ENCODE results near the gene CRYZL1.
"Not testable (repeated sequence)": the region's sequence is repeated elsewhere in the genome, so short reads cannot be mapped to it uniquely, and the experiment has no call there.

Gene CRYZL1

DNA sequence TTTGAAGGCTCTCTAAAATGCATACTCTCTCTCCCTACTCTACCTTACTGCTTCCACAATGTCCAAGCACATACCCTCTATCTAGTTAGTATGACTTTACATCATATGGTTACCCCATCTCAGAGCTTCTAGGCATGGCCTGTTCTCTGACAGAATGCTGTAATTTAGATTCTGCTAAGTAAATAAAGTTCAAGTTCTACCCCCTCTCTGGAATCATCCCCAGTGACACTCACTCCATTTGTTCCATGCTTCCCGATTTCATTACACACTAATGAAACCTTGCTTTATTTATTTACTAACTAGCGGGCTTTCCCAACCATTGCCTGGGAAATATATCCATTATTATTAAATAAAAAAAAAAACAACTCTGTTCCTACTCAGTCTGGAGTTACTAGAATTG, 7.3 kb downstream of the CRYZL1 start:
- Mint-ChIP-seq H3K27me3 (no peaks in the 10 kb centered on the region), H3K9me3 (no peaks in the 10 kb centered on the region), H3K4me3 (no peak overlapping the region), H3K27ac (no peak overlapping the region), H3K36me3 (peaks cover 12 to 21% of the 10 kb centered on the region in 2 donors), H3K4me1 (peaks cover 5% of the 10 kb centered on the region in 2 donors)
- ATAC-seq (replicated peaks) = no peak
- DNase-seq = no peak

DNA sequence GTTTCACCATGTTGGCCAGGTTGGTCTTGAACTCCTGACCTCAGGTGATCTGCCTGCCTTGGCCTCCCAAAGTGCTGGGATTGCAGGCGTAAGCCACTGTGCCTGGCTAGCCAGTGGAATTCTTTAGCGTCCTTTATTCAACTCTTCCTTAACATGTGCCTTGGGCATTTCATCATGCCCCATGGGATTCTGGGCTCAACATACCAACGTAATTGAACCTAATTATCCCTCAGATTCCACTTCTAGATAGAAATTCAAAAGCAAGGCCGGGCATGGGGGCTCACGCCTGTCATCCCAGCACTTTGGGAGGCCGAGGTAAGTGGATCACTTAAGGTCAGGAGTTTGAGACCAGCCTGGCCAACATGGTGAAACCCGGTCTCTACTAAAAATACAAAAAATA, 15.4 kb downstream of the CRYZL1 start:
- DNase-seq, H3K4me1 Mint-ChIP-seq: not testable (repeated sequence)

DNA sequence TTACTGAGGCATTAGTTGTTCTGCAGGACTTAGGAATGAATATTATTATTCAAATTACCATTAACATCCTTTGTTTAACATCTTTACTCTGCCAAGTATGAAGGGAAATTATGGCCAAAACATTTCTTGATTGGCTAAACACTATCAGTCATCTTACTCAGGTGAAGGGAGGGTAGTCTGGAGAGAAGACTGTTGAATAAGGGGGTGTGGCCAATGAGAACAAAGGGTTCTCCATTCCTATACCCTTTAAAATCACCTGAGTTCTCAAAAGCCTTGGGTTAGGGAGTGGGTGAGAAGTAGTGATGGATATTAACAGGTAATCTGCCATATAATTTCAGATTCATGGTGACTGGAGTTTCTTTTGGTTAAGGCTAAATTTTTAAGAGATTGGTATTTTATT, 19.3 kb downstream of the CRYZL1 start:
- Mint-ChIP-seq H3K27me3 (no peaks in the 10 kb centered on the region), H3K4me1 (peaks cover 3 to 6% of the 10 kb centered on the region in 2 donors), H3K36me3 (peaks cover 13 to 32% of the 10 kb centered on the region in 2 donors), H3K4me3 (no peak overlapping the region), H3K9me3 (peaks cover 5 to 7% of the 10 kb centered on the region in 2 donors), H3K27ac (no peak overlapping the region)
- DNase-seq (no peak), ATAC-seq (replicated peaks) (no peak)

More for the DNA sequence above, 15.4 kb downstream of the CRYZL1 start:
- not testable (repeated sequence) for H3K27me3 Mint-ChIP-seq; ATAC-seq (replicated peaks); H3K9me3 Mint-ChIP-seq; H3K4me3 Mint-ChIP-seq; H3K27ac Mint-ChIP-seq
- peaks cover 9 to 18% of the 10 kb centered on the region in 2 donors for H3K36me3 Mint-ChIP-seq

DNA sequence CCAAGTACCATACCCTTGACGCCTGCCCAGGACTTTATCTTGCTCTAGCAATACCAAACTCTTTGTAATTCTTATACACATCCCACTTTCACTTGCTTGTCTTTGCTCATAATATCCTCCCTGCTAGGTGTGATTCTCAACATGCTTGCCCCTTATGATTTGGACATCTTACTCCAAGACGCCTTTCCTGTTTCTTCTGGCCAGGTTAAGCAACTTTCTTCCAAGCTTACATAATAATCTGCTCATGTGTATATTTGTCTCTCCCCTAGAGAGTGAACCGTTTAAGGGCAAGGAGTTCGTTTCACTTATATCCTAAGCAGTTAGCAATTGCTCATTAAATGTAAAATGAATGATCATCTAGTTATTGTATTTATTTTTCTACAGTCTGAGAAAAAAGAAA, 21.8 kb downstream of the CRYZL1 start:
- H3K36me3 Mint-ChIP-seq = peaks cover 18 to 48% of the 10 kb centered on the region in 2 donors
- peaks cover 5 to 7% of the 10 kb centered on the region in 2 donors for H3K9me3 Mint-ChIP-seq
- peaks cover 3 to 7% of the 10 kb centered on the region in 2 donors for H3K4me1 Mint-ChIP-seq
- no peak overlapping the region for H3K27ac Mint-ChIP-seq
- H3K27me3 Mint-ChIP-seq = no peaks in the 10 kb centered on the region
- H3K4me3 Mint-ChIP-seq = no peak overlapping the region
- DNase-seq (no peak), ATAC-seq (replicated peaks) (no peak)

DNA sequence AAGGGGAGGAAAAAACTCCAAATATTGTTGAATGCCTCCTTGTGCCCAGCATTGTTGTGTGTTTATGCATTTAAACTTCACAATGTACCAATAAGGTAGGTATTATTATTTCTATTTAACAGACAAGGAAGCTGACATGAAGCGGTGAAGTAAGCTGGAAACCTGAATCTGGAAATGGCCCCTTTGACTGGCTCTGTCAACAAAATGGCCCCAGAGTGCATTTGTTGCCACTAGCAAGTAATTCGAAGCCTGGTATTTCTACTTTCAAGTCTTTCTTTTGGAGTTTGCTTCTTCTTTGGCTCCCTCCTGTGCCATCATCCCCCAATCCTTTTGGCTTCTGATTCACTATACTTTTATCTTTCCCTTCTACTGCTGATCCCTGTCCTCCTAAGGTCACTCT, 23.1 kb downstream of the CRYZL1 start:
- no peaks in the 10 kb centered on the region for H3K27me3 Mint-ChIP-seq
- H3K9me3 Mint-ChIP-seq = peaks cover 5 to 7% of the 10 kb centered on the region in 2 donors
- no peak overlapping the region for H3K27ac Mint-ChIP-seq
- H3K4me1 Mint-ChIP-seq = peaks cover 3 to 7% of the 10 kb centered on the region in 2 donors
- DNase-seq = no peak
- ATAC-seq (replicated peaks) = no peak
- H3K36me3 Mint-ChIP-seq = peaks cover 17 to 51% of the 10 kb centered on the region in 2 donors
- H3K4me3 Mint-ChIP-seq = no peak overlapping the region

DNA sequence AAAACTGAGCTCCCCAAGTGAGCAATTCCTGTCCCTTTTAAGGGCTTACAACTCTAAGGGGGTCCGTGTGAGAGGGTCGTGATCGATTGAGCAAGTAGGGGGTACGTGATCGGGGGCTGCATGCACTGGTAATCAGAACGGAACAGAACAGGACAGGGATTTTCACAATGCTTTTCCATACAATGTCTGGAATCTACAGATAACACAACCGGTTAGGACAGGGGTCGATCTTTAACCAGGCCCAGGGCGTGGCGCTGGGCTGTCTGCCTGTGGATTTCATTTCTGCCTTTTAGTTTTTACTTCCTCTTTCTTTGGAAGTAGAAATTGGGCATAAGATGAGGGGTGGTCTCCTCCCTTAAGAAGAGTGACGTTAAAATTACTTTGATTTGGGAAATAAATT, 24.0 kb downstream of the CRYZL1 start:
- ATAC-seq (replicated peaks); H3K9me3 Mint-ChIP-seq; DNase-seq; H3K27me3 Mint-ChIP-seq; H3K4me3 Mint-ChIP-seq; H3K4me1 Mint-ChIP-seq; H3K27ac Mint-ChIP-seq: not testable (repeated sequence)
- peaks cover 18 to 53% of the 10 kb centered on the region in 2 donors for H3K36me3 Mint-ChIP-seq

DNA sequence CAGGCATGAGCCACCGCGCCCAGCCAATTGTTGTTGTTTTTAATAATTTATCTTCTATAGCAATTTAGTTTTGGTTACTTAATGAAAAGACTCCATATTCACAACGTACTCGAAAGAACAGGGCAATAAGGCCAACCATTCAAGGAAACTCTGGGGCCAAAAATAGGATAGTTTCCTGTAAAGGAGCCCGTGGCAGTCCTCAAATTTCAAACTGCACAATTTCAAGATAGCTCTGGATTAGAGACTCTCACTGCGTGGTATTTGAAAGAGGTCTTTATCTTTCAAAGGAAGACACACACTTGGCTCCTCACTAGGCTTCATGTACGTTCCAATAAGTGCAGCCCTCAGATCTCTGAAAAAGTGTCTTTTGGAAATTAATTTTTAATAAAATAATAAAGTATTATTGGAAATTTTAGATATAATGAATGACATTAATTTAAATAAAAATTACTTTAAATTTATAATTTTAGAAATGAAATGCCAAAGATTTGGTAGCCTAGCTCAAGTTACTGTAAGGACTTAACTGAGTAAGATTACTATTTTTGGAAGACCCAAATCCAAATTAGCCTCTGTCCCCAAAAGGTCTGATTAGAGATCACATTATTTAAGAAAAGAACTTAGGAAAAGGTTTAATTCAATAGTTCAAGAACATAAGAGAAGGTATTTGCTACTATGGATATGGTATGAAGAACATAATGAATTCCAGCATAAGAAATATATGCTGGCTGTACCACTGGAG, 30.4 kb downstream of the CRYZL1 start:
- H3K27ac Mint-ChIP-seq = no peak overlapping the region
- no peaks in the 10 kb centered on the region for H3K27me3 Mint-ChIP-seq
- ATAC-seq (replicated peaks) = no peak
- H3K4me3 Mint-ChIP-seq = no peak overlapping the region
- no peak for DNase-seq
- peaks cover 8 to 16% of the 10 kb centered on the region in 2 donors for H3K36me3 Mint-ChIP-seq
- no peaks in the 10 kb centered on the region for H3K4me1 Mint-ChIP-seq
- no peaks in the 10 kb centered on the region for H3K9me3 Mint-ChIP-seq

DNA sequence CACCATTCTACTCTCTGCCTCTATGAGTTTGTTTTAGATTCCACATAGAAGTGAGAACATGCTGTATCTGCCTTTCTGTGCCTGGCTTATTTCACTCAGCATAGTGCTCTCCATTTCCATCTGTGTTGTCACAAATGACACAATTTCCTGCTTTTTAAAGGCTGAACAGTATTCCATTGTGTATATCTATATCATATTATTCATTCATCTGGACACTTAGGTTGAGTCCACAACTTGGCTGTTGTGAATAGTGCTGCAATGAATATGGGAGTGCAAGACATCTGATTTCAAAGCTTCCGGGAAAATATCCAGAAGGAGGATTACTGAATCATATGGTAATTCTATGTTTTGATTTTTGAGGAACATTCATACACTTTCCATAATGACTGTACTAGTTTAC, 33.0 kb downstream of the CRYZL1 start:
- Mint-ChIP-seq H3K27me3 (no peaks in the 10 kb centered on the region), H3K36me3 (peaks cover 6 to 8% of the 10 kb centered on the region in 2 donors), H3K4me1 (no peaks in the 10 kb centered on the region), H3K9me3 (no peaks in the 10 kb centered on the region), H3K27ac (no peak overlapping the region), H3K4me3 (no peak overlapping the region)
- no peak for ATAC-seq (replicated peaks)
- no peak for DNase-seq

DNA sequence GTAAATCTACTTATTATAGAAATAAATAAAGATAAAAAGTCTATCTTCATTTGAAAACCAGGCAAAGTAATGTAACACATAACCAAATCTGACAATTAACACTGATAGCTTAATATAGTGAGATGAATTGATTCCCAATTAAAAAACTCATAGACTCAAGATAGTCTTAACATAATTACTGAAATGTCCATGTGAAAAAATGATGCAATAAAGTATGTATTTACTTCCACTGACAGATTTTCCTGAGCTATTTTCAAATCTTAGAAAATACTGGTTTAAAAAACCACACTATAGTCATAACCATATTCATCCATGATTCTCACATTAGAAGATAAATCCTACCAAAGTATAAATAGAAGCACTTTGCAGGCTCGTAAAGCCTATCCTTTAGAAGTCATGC, 43.5 kb downstream of the CRYZL1 start:
- peaks cover 8 to 30% of the 10 kb centered on the region in 2 donors for H3K36me3 Mint-ChIP-seq
- ATAC-seq (replicated peaks) (no peak), DNase-seq (no peak)
- H3K9me3 Mint-ChIP-seq = no peaks in the 10 kb centered on the region
- no peaks in the 10 kb centered on the region for H3K4me1 Mint-ChIP-seq
- H3K27me3 Mint-ChIP-seq = no peaks in the 10 kb centered on the region
- no peak overlapping the region for H3K27ac Mint-ChIP-seq
- no peak overlapping the region for H3K4me3 Mint-ChIP-seq

DNA sequence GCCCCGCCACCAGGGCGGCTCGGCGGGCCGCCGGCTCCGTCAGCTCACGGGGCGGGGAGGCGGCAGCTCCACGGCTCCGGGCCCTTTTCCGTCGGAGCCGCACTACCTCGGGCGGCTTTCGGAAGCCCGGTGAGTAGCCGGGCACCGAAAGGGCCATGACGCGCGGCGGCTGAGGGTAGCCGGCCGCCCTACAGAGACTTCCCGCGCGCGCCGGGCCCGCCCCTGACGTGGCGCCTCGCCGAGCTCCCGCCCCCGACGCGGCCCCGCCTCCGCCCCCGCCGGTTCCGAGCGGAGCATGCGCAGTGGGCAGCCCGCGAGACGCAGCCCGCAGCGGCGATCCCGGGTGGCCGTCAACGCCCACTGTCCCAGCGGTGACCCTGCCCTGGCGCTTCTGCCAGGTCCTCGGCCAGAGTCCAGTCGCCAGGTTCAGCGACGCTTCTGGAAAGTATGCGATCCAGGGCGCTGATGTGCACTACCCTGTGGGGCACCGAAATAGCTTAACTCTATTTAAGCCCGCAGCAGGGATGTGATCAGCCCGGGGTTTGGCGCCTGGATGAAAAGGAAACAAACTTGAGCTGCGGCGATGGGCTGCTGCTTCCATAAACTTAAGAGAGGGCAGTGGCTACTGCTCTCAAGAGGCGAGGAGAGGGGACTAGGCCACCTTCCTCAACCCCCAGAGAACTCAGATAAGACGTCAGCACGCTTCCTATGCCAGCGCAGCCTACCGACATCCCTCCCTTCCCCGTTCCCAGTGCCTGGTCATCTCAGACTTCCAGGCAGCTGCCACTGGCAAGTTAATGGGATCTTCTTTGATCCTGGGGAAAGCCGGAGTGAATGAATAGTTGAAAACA, 52.8 kb downstream of the CRYZL1 start, which contains the start of gene DONSON:
Gene DONSON, minus strand, starts transcription at position 200 of the 851 bp plus-strand sequence. Its CDS starts 43 bp downstream, at position 157.
- H3K4me3 Mint-ChIP-seq = peak within 1 kb of the TSS; percentile 95 to 99
- ATAC-seq (replicated peaks) (peak; percentile 95 to 97), DNase-seq (peak; percentile 82)
- peak within 1 kb of the TSS; percentile 89 for H3K27ac Mint-ChIP-seq
- H3K4me1 Mint-ChIP-seq = peaks cover 5 to 11% of the 10 kb centered on the region in 2 donors
- H3K27me3 Mint-ChIP-seq = peaks cover 0 to 3% of the 10 kb centered on the region in 2 donors
- peaks cover 2 to 6% of the 10 kb centered on the region in 2 donors for H3K36me3 Mint-ChIP-seq
- no peaks in the 10 kb centered on the region for H3K9me3 Mint-ChIP-seq

DNA sequence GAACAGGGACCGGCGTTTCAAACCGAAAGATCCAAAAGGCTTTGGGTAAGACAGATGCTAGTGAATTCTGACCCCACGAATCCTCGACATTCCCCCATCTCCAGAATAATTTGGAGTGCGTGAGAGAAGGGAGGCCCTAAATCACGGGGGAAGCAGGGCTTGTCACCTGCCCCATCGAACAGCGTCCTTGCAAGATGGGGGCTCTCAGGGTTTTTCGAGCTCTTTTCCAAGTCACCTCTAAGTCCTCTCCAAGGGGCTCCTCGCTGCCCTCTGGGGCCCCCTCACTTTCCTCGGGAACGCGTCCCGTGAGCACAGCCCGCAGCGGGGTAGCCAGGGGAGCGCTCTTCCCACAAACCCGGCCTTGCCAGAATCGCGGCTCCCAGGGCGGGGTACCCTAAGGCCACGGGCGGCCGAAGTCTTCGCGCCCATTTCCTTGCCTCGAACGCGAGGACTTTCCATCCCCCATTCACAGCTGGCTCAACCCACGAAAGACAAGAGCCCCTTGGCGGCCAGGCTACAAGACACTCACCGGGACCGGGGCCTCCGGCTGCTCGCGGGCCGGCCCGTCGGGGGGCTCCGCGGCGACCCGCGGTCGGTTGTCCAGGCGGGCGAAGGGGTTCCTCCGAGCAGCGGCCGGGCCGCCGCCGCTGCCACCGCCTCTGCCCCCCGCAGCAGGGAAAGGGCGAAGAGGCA, 53.6 kb downstream of the CRYZL1 start:
- Mint-ChIP-seq H3K27ac (peak overlapping the region; percentile 89), H3K27me3 (peaks cover 0 to 3% of the 10 kb centered on the region in 2 donors), H3K9me3 (no peaks in the 10 kb centered on the region)

DNA sequence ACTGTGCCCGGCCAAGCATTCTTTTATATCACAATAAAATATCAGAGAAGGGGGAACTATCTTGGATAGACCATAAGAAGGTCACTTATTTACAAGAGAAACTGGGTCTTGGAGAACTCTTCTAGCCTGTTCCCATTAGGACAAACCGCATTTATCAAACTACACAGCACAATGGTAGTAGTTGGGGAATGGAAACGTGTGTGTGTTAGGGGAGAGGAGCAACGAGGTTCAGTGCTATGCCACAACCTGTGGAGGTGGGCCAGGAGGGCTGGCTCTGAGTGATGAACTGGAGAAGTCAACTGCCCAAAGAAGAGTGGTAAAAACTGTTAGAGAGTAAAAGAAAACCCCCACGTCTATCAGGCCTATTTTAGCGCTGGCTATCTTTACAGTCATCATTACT, 54.6 kb downstream of the CRYZL1 start:
- Mint-ChIP-seq H3K4me3 (peak overlapping the region; percentile 39 to 66), H3K27me3 (peaks cover 0 to 3% of the 10 kb centered on the region in 2 donors), H3K9me3 (no peaks in the 10 kb centered on the region), H3K36me3 (peaks cover 2 to 3% of the 10 kb centered on the region in 2 donors), H3K27ac (no peak overlapping the region), H3K4me1 (peaks cover 5 to 11% of the 10 kb centered on the region in 2 donors)
- DNase-seq (no peak), ATAC-seq (replicated peaks) (no peak)

More for the DNA sequence above, 53.6 kb downstream of the CRYZL1 start:
- ATAC-seq (replicated peaks) = peak; percentile 50 to 54
- DNase-seq = no peak
- Mint-ChIP-seq H3K4me1 (peaks cover 5 to 11% of the 10 kb centered on the region in 2 donors), H3K36me3 (peaks cover 2% of the 10 kb centered on the region in 2 donors), H3K4me3 (peak overlapping the region; percentile 95 to 99)

DNA sequence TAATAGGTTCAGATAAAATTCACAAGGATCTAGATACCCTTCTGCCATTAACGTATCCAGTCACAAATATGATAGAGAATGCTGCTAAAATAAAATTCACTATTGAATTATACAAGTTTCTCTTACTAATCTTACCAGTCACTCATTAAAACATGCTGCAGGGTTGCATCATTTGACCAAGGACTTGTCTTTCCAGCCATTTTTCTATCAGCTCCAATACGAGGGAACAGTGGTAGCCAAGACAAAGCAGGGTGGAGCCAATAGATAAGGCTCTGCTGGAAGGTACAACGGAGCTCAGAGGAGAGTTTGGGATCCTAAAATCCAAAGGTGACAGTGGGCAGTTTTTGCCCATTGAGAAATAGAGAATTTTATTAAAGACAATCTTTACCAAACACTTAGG, 57.1 kb downstream of the CRYZL1 start:
- Mint-ChIP-seq H3K27me3 (peaks cover 0 to 3% of the 10 kb centered on the region in 2 donors), H3K4me3 (no peak overlapping the region), H3K4me1 (peaks cover 5 to 11% of the 10 kb centered on the region in 2 donors), H3K36me3 (peaks cover 6% of the 10 kb centered on the region in 2 donors), H3K27ac (no peak overlapping the region), H3K9me3 (no peaks in the 10 kb centered on the region)
- ATAC-seq (replicated peaks) = no peak
- no peak for DNase-seq

DNA sequence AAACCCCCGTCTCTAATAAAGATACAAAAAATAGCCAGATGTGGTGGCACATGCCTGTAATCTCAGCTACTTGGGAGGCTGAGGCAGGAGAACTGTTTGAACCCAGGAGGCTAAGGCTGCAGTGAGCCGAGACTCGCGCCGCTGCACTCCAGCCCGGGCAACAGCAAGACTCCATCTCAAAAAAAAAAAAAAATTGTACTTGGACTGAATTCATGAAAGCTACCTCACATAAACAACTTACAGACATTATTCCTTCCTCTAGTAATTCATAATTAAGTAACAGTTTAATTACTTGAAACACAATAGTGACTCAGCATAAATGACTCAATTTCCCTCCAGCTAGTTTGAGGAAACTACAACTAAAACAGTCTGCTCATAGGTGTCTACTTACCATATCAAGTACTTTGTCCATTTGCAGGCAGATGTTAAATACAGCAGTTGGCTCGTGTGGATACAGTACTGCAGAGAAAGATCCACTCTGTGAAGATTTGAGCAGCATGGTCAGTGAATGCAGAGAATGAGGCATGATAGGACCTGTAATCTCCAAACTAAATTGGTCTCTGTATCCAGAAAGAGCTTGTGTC, 62.5 kb downstream of the CRYZL1 start:
- no peak for DNase-seq
- Mint-ChIP-seq H3K27me3 (no peaks in the 10 kb centered on the region), H3K27ac (peak overlapping the region; percentile 76), H3K9me3 (no peaks in the 10 kb centered on the region), H3K4me3 (no peak overlapping the region), H3K36me3 (peaks cover 7 to 21% of the 10 kb centered on the region in 2 donors), H3K4me1 (no peaks in the 10 kb centered on the region)
- no peak for ATAC-seq (replicated peaks)

All from stimulated activated naive B cell treated with anti-CD40 and anti-IgM and Interleukin-4, amounts not matched to agents 10 μg/mL and 1 μg/mL and 100 μg/mL, for 72 hours (primary cell).